ENCODE results near the gene SATB1. TPM values are rescaled to one million over a fixed set of nuclear protein-coding genes. Genes with fewer than 3 reads are reported as not detected.

SATB1 gene
- total RNA-seq, 4 donors from 2014 or later = 27.7 to 85.3 (median 67.1) TPM

DNA sequence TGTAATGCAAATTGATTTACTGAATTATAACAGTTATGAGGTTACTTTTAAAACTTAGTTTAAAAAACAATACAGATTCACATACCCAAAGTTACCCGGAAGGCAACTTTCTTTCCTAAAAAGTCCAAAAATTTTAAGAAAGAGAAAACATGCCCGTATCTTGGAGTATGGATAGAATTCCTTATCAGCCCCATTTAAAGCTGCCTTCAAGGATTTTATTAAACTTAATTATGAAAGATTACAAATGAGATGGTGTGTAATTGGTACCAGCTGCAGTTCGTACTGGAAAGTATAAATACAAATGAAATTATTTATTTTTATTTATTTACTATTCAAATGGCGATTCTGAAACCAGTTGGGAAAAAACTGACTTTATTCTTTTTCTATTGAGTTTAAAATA lies 39.4 kb downstream of the SATB1 start:
- H3K4me1 ChIP-seq = peaks cover 0 to 6% (median 0%) of the 10 kb centered on the region in 4 donors
- no peak overlapping the region for H3K4me3 ChIP-seq
- no peaks in the 10 kb centered on the region for H3K27me3 ChIP-seq
- H3K9me3 ChIP-seq = no peaks in the 10 kb centered on the region
- intact Hi-C loops (cut with DNase I; ENCODE audit: low total_unique reads) = no loop called here
- H3K36me3 ChIP-seq = peaks cover 0 to 11% (median 5%) of the 10 kb centered on the region in 4 donors
- TF ChIP-seq POLR2A (IDR thresholded peaks at IDR 0.05) (no peak), POLR2AphosphoS5 (IDR thresholded peaks at IDR 0.05) (no peak), CTCF (IDR thresholded peaks at IDR 0.05) (no peak), EP300 (IDR thresholded peaks at IDR 0.05; ENCODE audit: low read depth) (no peak)
- no peak for DNase-seq
- H3K27ac ChIP-seq = no peak overlapping the region
- in situ Hi-C loops (cut with MboI; ENCODE audit: low pct_ligation_motif_present in 1 of 4, low pct_unique_long_range_greater_than_20kb in 1 of 4, low sequenced_read_pairs in 3 of 4) = no loop called here
- 89 to 95% methylated on average over 4 of the region's 4 CpGs for WGBS, 2 donors (ENCODE audit: low coverage in 1 of 2)

DNA sequence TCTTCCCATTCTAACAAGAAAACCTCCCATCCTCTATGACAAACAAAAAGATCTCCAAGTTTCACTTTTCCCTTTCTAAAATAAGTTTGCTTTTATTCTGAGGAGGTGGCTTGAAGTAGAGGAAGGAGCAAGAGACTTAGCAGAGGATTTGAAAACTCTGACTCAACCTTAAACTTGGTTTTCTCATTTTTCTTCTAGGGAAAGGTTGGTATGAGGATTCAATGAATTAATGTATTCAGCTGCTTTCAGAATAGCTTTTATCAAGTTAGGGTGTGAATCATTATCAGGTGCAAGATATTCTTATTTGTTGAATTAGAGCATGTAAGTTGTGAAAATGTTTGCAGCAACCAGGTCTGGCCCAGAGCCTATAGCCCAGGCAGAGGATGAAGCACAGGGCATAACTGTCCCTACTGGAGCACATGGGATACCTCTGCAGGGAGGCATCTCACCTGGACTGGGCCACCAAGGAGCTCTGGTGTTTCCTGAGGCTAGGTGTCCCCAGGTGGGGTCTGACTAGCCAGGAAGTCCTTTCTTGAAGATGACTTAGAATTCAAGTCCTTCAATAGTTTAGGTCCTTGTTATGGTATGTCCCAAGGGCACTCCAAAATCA lies 42.3 kb downstream of the SATB1 start:
- TF ChIP-seq POLR2A (IDR thresholded peaks at IDR 0.05) (no peak), EP300 (IDR thresholded peaks at IDR 0.05; ENCODE audit: low read depth) (no peak), POLR2AphosphoS5 (IDR thresholded peaks at IDR 0.05) (no peak), CTCF (IDR thresholded peaks at IDR 0.05) (no peak)
- DNase-seq = no peak
- peaks cover 0 to 11% (median 5%) of the 10 kb centered on the region in 4 donors for H3K36me3 ChIP-seq
- H3K4me3 ChIP-seq = no peak overlapping the region
- no peak overlapping the region for H3K27ac ChIP-seq
- in situ Hi-C loops (cut with MboI; ENCODE audit: low pct_ligation_motif_present in 1 of 4, low pct_unique_long_range_greater_than_20kb in 1 of 4, low sequenced_read_pairs in 3 of 4) (no loop called here), intact Hi-C loops (cut with DNase I; ENCODE audit: low total_unique reads) (no loop called here)
- no peaks in the 10 kb centered on the region for H3K9me3 ChIP-seq
- no peaks in the 10 kb centered on the region for H3K27me3 ChIP-seq
- H3K4me1 ChIP-seq = no peaks in the 10 kb centered on the region

DNA sequence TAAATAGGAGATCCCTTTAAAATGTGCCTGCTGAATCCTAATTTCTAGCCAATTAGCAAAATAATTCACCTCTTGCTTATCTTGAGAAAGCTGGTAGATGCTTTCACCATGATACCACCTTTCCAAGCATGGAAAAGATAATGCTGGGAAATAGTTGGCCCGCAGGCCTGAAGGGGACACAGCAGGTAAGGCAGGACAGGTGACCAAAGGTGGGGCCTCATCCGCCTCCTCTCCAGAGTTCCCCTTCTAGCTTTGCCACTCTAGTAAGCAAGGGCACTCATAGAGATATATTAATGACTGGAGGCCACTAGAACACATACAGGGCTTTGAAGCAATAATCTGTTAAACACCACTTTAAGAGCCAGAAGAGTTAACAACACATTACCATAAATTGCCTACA lies 45.5 kb downstream of the SATB1 start:
- TF ChIP-seq CTCF (IDR thresholded peaks at IDR 0.05) (no peak), POLR2AphosphoS5 (IDR thresholded peaks at IDR 0.05) (no peak), EP300 (IDR thresholded peaks at IDR 0.05; ENCODE audit: low read depth) (no peak), POLR2A (IDR thresholded peaks at IDR 0.05) (no peak)
- Histone ChIP-seq H3K27ac (no peak overlapping the region), H3K4me1 (peaks cover 0 to 3% (median 0%) of the 10 kb centered on the region in 4 donors), H3K9me3 (no peaks in the 10 kb centered on the region), H3K27me3 (no peaks in the 10 kb centered on the region), H3K36me3 (peaks cover 0 to 6% (median 1%) of the 10 kb centered on the region in 4 donors), H3K4me3 (no peak overlapping the region)
- no peak for DNase-seq
- intact Hi-C loops (cut with DNase I; ENCODE audit: low total_unique reads) (no loop called here), in situ Hi-C loops (cut with MboI; ENCODE audit: low pct_ligation_motif_present in 1 of 4, low pct_unique_long_range_greater_than_20kb in 1 of 4, low sequenced_read_pairs in 3 of 4) (no loop called here)
- WGBS, 2 donors (ENCODE audit: low coverage in 1 of 2) = 94% methylated on average over 2 of the region's 2 CpGs; no CpG with 5 or more reads in 1 of the 2 donors

DNA sequence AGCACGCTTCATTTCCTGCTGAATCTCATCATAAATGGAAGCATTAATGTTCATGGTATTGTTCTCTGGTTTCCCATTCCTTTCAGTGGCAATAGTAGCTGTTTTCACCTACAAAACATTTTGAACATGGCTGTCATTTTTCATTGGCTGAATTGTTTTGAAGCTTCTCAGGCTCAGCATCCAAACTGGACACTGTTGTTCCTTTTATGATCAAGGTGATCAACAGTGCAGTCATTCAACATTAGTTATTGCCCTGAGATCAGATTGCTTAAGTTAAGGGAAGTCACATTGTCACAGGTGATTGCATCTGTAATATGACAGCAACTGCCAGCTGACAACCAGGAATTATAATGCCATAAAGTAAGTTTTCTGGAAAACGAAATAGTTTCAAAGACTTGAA lies 46.9 kb downstream of the SATB1 start:
- no peak for DNase-seq
- 58 to 60% methylated on average over 2 of the region's 2 CpGs for WGBS, 2 donors (ENCODE audit: low coverage in 1 of 2)

More for the DNA sequence above, 46.9 kb downstream of the SATB1 start:
- in situ Hi-C loops (cut with MboI; ENCODE audit: low pct_ligation_motif_present in 1 of 4, low pct_unique_long_range_greater_than_20kb in 1 of 4, low sequenced_read_pairs in 3 of 4) (no loop called here), intact Hi-C loops (cut with DNase I; ENCODE audit: low total_unique reads) (no loop called here)
- Histone ChIP-seq H3K4me3 (no peak overlapping the region), H3K9me3 (no peaks in the 10 kb centered on the region), H3K36me3 (peaks cover 0 to 3% (median 0%) of the 10 kb centered on the region in 4 donors), H3K27ac (no peak overlapping the region), H3K4me1 (peaks cover 0 to 3% (median 0%) of the 10 kb centered on the region in 4 donors), H3K27me3 (no peaks in the 10 kb centered on the region)
- TF ChIP-seq EP300 (IDR thresholded peaks at IDR 0.05; ENCODE audit: low read depth) (no peak), POLR2AphosphoS5 (IDR thresholded peaks at IDR 0.05) (no peak), CTCF (IDR thresholded peaks at IDR 0.05) (no peak), POLR2A (IDR thresholded peaks at IDR 0.05) (no peak)

All from transverse colon (tissue), 4 donors.